IMR-90 (cell line): ENCODE data around the gene MARS1.
A peak's percentile ranks its signal among the peaks of the same experiment; 100 is the strongest.

ENCODE experiments used
- CEBPB ChIP-seq: IDR thresholded peaks from 2 replicates; pipeline ENCODE4 v1.6.1; 2012; ENCODE audit warnings: low read depth, low read length, improper control_type of control experiment
- CHD1 ChIP-seq: IDR thresholded peaks from 2 replicates; pipeline ENCODE4 v1.6.1; 2012; ENCODE audit warnings: low read depth, low read length, improper control_type of control experiment
- FOS ChIP-seq: fragments of 150-350 bp; IDR thresholded peaks from 2 replicates; pipeline ENCODE4 v1.6.1; 2016; ENCODE audit warnings: low read depth, low read length
- MXI1 ChIP-seq: IDR thresholded peaks from 2 replicates; pipeline ENCODE4 v1.6.1; 2012; ENCODE audit warnings: low read depth, mild to moderate bottlenecking, low read length, moderate library complexity, borderline replicate concordance
- NFE2L2 ChIP-seq: fragments of 150-350 bp; IDR thresholded peaks from 2 replicates; pipeline ENCODE4 v1.6.1; 2016; ENCODE audit warnings: low read depth, mild to moderate bottlenecking, low read length
- POLR2A ChIP-seq: IDR thresholded peaks from 2 replicates; pipeline ENCODE4 v1.6.1; 2012; ENCODE audit warnings: mild to moderate bottlenecking, low read depth, low read length
- RAD21 ChIP-seq: IDR thresholded peaks from 2 replicates; pipeline ENCODE4 v1.6.1; 2012; ENCODE audit warnings: low read length, improper control_type of control experiment
- RCOR1 ChIP-seq: IDR thresholded peaks from 2 replicates; pipeline ENCODE4 v1.6.1; 2012; ENCODE audit warnings: mild to moderate bottlenecking, low read length, improper control_type of control experiment; ENCODE audit not compliant: insufficient replicate concordance
- RFX5 ChIP-seq: IDR thresholded peaks from 2 replicates; pipeline ENCODE4 v1.8.0; 2012; ENCODE audit warnings: low read depth, mild to moderate bottlenecking, low read length, moderate library complexity
- SMC3 ChIP-seq: fragments of 150-350 bp; IDR thresholded peaks from 2 replicates; pipeline ENCODE4 v1.6.1; 2016; ENCODE audit warnings: low read depth, mild to moderate bottlenecking, antibody characterized with exemption, low read length, moderate library complexity
- TF ChIP-seq, protein P1 (sequence below): conservative IDR thresholded peaks from 2 replicates; pipeline ENCODE4 v1.5.1; 2012; ENCODE audit warnings: mild to moderate bottlenecking, low read depth, low read length, improper control_type of control experiment
- TF ChIP-seq, protein P2 (sequence below): fragments of 150-350 bp; IDR thresholded peaks from 2 replicates; pipeline ENCODE4 v1.6.1; 2016; ENCODE audit warnings: low read depth, mild to moderate bottlenecking, low read length, moderate library complexity, borderline replicate concordance

GRCh38 chr12:57469296-57470164 is 18.3 kb upstream of the MARS1 start:
- no peak for TF ChIP-seq POLR2A
- TF ChIP-seq, protein P1, sequence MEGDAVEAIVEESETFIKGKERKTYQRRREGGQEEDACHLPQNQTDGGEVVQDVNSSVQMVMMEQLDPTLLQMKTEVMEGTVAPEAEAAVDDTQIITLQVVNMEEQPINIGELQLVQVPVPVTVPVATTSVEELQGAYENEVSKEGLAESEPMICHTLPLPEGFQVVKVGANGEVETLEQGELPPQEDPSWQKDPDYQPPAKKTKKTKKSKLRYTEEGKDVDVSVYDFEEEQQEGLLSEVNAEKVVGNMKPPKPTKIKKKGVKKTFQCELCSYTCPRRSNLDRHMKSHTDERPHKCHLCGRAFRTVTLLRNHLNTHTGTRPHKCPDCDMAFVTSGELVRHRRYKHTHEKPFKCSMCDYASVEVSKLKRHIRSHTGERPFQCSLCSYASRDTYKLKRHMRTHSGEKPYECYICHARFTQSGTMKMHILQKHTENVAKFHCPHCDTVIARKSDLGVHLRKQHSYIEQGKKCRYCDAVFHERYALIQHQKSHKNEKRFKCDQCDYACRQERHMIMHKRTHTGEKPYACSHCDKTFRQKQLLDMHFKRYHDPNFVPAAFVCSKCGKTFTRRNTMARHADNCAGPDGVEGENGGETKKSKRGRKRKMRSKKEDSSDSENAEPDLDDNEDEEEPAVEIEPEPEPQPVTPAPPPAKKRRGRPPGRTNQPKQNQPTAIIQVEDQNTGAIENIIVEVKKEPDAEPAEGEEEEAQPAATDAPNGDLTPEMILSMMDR = no peak
- TF ChIP-seq RAD21 = no peak
- TF ChIP-seq CHD1 = no peak
- no peak for TF ChIP-seq FOS
- TF ChIP-seq SMC3 = no peak
- TF ChIP-seq CEBPB = 0 out of 2 replicates have a peak, but pooled peaks have one; percentile 3
- TF ChIP-seq, protein P2, sequence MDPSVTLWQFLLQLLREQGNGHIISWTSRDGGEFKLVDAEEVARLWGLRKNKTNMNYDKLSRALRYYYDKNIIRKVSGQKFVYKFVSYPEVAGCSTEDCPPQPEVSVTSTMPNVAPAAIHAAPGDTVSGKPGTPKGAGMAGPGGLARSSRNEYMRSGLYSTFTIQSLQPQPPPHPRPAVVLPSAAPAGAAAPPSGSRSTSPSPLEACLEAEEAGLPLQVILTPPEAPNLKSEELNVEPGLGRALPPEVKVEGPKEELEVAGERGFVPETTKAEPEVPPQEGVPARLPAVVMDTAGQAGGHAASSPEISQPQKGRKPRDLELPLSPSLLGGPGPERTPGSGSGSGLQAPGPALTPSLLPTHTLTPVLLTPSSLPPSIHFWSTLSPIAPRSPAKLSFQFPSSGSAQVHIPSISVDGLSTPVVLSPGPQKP = no peak
- TF ChIP-seq RFX5 = no peak
- no peak for TF ChIP-seq NFE2L2
- TF ChIP-seq MXI1 = no peak
- TF ChIP-seq RCOR1 = no peak
